Naive thymus-derived CD4-positive, alpha-beta T cell (primary cell): ENCODE data around the gene FCHSD2. TPM values are rescaled to one million over a fixed set of nuclear protein-coding genes. Genes with fewer than 3 reads are reported as not detected.
"Not testable (repeated sequence)": the region's sequence is repeated elsewhere in the genome, so short reads cannot be mapped to it uniquely, and the experiment has no call there.

Source experiments
- ATAC-seq: fragments of 150-1000 bp; cut with Tn5 transposase; 2 replicates; pipeline ENCODE4 v1.10.0; 2021; ENCODE audit warnings: mild to moderate bottlenecking, moderate library complexity
- CTCF ChIA-PET: fragments of 350-600 bp; sonication (Branson Sonifier 250); formaldehyde crosslinking; loops from one replicate; lab custom pipeline; 2021; ENCODE audit warnings: antibody characterized with exemption; lab: Charles Lee
- POLR2A ChIA-PET: fragments of 350-600 bp; sonication (Branson Sonifier 250); formaldehyde crosslinking; loops from one replicate; lab custom pipeline; 2021; ENCODE audit warnings: antibody characterized with exemption, inconsistent platforms; lab: Charles Lee
- DNase-seq, 9 donors: peaks; one replicate each; pipeline versions ENCODE4 v3.0.0 to v3.0.0-alpha.2; 2020 to 2022; ENCODE audit warnings: mixed read lengths in 1 of 9
- H3K27ac ChIP-seq: one replicate; pipeline ENCODE4 v1.7.0; 2013; ENCODE audit warnings: mild to moderate bottlenecking, low read depth, low read length, moderate library complexity
- H3K27me3 ChIP-seq, 2 donors: one replicate each; pipeline ENCODE4 v1.7.0; 2013; ENCODE audit warnings: low read length in 2 of 2, mild to moderate bottlenecking in 2 of 2, moderate library complexity in 2 of 2; ENCODE audit not compliant: control insufficient read depth in 2 of 2, insufficient read depth in 2 of 2
- H3K36me3 ChIP-seq, 3 experiments: 1 replicate in 2 of 3; 2 replicates in 1 of 3; pipeline ENCODE4 v1.7.0; 2013; ENCODE audit warnings: low read length in 3 of 3, mild to moderate bottlenecking in 3 of 3, moderate library complexity in 1 of 3; ENCODE audit not compliant: insufficient read depth in 3 of 3, control insufficient read depth in 2 of 3
- H3K4me1 ChIP-seq, 2 donors: one replicate each; pipeline ENCODE4 v1.7.0; 2013; ENCODE audit warnings: low read length in 2 of 2, mild to moderate bottlenecking in 2 of 2, moderate library complexity in 1 of 2; ENCODE audit not compliant: control insufficient read depth in 2 of 2, insufficient read depth in 2 of 2
- H3K4me3 ChIP-seq: 2 replicates; pipeline ENCODE4 v1.7.0; 2013; ENCODE audit warnings: mild to moderate bottlenecking, low read length
- H3K9me3 ChIP-seq, 3 experiments: 1 replicate in 2 of 3; 2 replicates in 1 of 3; pipeline ENCODE4 v1.7.0; 2013; ENCODE audit warnings: low read length in 3 of 3; ENCODE audit not compliant: control insufficient read depth in 2 of 3
- H3K27ac Mint-ChIP-seq, 9 donors: one replicate each; pipeline ENCODE4 v1.8.0; 2020 to 2022; ENCODE audit warnings: mixed read lengths in 9 of 9, mild to moderate bottlenecking in 8 of 9, moderate library complexity in 5 of 9, inconsistent platforms in 2 of 9
- H3K27me3 Mint-ChIP-seq, 5 donors: one replicate each; pipeline ENCODE4 v1.8.0; 2021 to 2022; ENCODE audit warnings: mixed read lengths in 5 of 5, mild to moderate bottlenecking in 1 of 5
- H3K36me3 Mint-ChIP-seq, 5 donors: one replicate each; pipeline ENCODE4 v1.8.0; 2020 to 2022; ENCODE audit warnings: mixed read lengths in 5 of 5, mild to moderate bottlenecking in 3 of 5, inconsistent platforms in 1 of 5
- H3K4me1 Mint-ChIP-seq, 7 donors: one replicate each; pipeline ENCODE4 v1.8.0; 2020 to 2022; ENCODE audit warnings: mixed read lengths in 7 of 7, mild to moderate bottlenecking in 3 of 7, inconsistent platforms in 1 of 7
- H3K4me3 Mint-ChIP-seq, 10 donors: one replicate each; pipeline ENCODE4 v1.8.0; 2020 to 2022; ENCODE audit warnings: mild to moderate bottlenecking in 10 of 10, mixed read lengths in 10 of 10, moderate library complexity in 6 of 10, inconsistent platforms in 2 of 10
- H3K9me3 Mint-ChIP-seq, 11 donors: one replicate each; pipeline ENCODE4 v1.8.0; 2020 to 2022; ENCODE audit warnings: mixed read lengths in 11 of 11, mild to moderate bottlenecking in 4 of 11, inconsistent platforms in 1 of 11, moderate library complexity in 1 of 11
- intact Hi-C, 2 donors: fragments of 100-400 bp; cut with micrococcal nuclease; formaldehyde crosslinking; loops; one replicate each; pipeline ENCODE4 v1.15.1; 2023
- polyA plus RNA-seq, 2 donors: library from polyadenylated mRNA; unstranded; fragments of 300-500 nt; fragmentation: Illumina TruSeq; gene quantifications; one replicate each; pipeline ENCODE4 v1.2.3, GENCODE V29; 2021
- total RNA-seq, 6 experiments: library from RNA in 5 of 6; stranded (reverse) in 5 of 6; gene quantifications; 1 replicate in 5 of 6; 2 replicates in 1 of 6; pipeline ENCODE4 v1.2.3 and lab custom pipeline; 2021 to 2026

The FCHSD2 gene
- total and polyA plus RNA-seq, 7 experiments from 2014 or later, result 18.3 to 69.9 (median 48.6) TPM

DNA sequence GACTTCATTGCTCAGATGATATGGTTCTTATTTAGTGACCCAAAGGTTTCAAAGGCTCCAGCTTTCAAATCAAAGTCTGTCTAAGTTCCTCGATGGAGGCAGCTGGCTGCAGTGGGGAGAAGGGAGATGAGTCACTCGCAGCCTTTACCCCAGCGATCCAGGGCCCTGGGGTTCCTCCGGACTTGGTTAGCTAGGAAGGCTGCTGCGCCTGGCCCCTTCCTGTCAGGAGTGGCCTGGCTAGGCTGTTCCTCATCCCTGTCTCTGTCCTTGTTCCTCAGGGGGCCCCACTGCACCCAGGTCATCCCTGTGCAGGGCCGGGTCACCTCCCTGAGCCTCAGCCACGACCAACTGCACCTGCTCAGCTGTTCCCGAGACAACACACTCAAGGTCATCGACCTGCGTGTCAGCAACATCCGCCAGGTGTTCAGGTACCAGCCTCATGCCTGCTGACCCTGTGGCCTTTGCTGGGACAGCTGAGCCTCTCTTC lies 314.0 kb downstream of the FCHSD2 start:
- DNase-seq (no peak), ATAC-seq (peak; percentile 11)
- Mint-ChIP-seq H3K9me3 (peaks cover 0 to 1% (median 0%) of the 10 kb centered on the region in 11 donors), H3K4me1 (peaks cover 5 to 27% (median 8%) of the 10 kb centered on the region in 7 donors), H3K4me3 (peak overlapping the region in 2 of 10 donors; percentile 25 to 37), H3K27me3 (no peaks in the 10 kb centered on the region), H3K36me3 (peaks cover 0 to 21% (median 0%) of the 10 kb centered on the region in 5 donors), H3K27ac (peak overlapping the region in 3 of 9 donors; percentile 17 to 79 (median 62))
- Histone ChIP-seq H3K4me3 (no peak overlapping the region), H3K27me3 (no peaks in the 10 kb centered on the region), H3K27ac (no peak overlapping the region), H3K36me3 (peaks cover 0 to 61% (median 0%) of the 10 kb centered on the region in 3 experiments), H3K9me3 (no peaks in the 10 kb centered on the region), H3K4me1 (peaks cover 0 to 4% of the 10 kb centered on the region in 2 donors)
- ChIA-PET POLR2A (interaction anchor here (1.1 to 1.2 kb wide), 2 partner anchors 106 to 315 kb away, joined by 3 read pairs; no protein-coding TSS in a partner anchor), CTCF (interaction anchor here (0.7 to 8.6 kb wide), 3 partner anchors 100 to 350 kb away, joined by 3 to 89 read pairs (median 3); no protein-coding TSS in a partner anchor)
- intact Hi-C loops, result no loop called here

DNA sequence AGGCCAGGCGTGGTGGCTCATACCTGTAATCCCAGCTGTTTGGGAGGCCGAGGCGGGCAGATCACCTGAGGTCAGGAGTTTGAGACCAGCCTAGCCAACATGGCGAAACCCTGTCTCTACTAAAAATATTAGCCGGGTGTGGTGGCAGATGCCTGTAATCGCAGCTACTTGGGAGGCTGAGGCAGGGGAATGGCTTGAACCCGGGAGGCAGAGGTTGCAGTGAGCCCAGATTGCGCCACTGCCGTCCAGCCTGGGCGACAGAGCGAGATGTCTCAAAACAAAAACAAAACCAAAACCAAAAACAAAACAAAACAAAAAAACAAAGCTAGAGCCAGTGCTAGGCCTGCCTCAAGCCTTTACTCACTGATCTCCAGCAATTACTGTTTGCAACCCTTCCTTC lies 314.5 kb downstream of the FCHSD2 start:
- peaks cover 0 to 65% (median 0%) of the 10 kb centered on the region in 3 experiments for H3K36me3 ChIP-seq
- peak; percentile 28 for ATAC-seq
- H3K27me3 ChIP-seq, H3K4me1 ChIP-seq, H3K27me3 Mint-ChIP-seq, H3K9me3 ChIP-seq, intact Hi-C loops, H3K4me3 ChIP-seq, DNase-seq, H3K27ac ChIP-seq, H3K9me3 Mint-ChIP-seq: not testable (repeated sequence)
- peak overlapping the region in 2 of 10 donors; percentile 25 to 37 for H3K4me3 Mint-ChIP-seq
- H3K27ac Mint-ChIP-seq, result peak overlapping the region in 4 of 9 donors; percentile 45 to 79 (median 74)
- CTCF ChIA-PET, result interaction anchor here (0.6 to 8.6 kb wide), 4 partner anchors 100 to 717 kb away, joined by 3 to 89 read pairs (median 3); no protein-coding TSS in a partner anchor
- H3K4me1 Mint-ChIP-seq, result peaks cover 5 to 24% (median 7%) of the 10 kb centered on the region in 7 donors
- H3K36me3 Mint-ChIP-seq, result peaks cover 0 to 21% (median 0%) of the 10 kb centered on the region in 5 donors
- POLR2A ChIA-PET, result interaction anchor here (1.1 to 1.2 kb wide), 2 partner anchors 106 to 315 kb away, joined by 3 read pairs; no protein-coding TSS in a partner anchor

DNA sequence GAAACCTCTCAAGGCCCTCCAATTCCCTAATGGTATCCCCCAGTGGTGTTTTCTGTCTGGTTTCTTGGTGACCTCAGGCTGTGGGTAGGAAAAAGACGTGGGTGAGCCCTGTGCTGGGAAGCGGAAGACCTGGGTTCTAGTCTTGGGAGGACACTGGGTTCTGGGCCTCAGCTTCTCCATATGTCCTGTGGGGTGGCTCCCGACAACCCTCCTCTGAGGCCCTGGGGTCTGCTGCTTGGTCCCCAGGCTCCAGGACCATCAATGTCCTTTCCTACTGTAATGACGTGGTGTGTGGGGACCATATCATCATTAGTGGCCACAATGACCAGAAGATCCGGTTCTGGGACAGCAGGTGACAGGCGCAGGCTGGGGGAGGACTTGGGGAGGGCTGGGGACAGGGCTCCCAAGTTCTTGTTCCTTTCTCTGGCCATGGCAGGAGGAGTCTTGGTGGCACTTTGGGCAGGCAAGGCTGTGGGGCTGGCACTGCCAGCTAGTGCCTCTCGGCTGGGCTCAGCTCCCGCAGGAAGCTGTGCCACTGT lies 315.1 kb downstream of the FCHSD2 start:
- no peak overlapping the region for H3K27ac ChIP-seq
- POLR2A ChIA-PET, result interaction anchor here (0.5 to 1.2 kb wide), 3 partner anchors 42 to 316 kb away, joined by 3 read pairs; no protein-coding TSS in a partner anchor
- H3K4me1 Mint-ChIP-seq, result peaks cover 4 to 22% (median 6%) of the 10 kb centered on the region in 7 donors

DNA sequence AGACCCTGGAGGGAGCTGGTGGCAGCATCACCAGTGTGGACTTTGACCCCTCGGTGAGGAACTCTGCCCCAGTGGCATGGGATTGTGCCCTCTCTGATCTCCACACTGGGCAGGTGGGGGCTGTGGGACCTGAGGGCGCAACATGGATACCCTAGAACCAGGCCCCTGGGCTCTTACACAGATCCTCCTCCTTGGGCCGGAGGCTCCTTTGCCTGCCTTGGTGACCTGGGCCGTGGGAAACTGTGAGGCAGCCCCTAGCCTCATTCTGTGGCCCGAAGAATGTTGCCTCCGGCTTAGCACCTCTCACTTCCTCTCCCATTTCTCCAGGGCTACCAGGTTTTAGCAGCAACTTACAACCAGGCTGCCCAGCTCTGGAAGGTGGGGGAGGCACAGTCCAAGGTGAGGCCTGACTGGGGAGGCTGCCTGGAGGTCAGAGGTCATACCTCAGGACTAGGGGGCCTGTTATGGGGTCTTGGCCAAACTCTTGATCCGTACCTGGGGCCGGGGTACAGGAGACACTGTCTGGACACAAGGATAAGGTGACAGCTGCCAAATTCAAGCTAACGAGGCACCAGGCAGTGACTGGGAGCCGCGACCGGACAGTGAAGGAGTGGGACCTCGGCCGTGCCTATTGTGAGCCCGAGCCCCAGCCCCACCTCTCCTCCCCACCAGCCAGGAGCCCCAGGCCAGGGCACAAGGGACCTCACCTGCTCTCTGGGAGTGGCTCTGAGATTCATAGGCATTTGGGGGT lies 315.8 kb downstream of the FCHSD2 start:
- intact Hi-C loops, result no loop called here
- Mint-ChIP-seq H3K4me1 (peaks cover 0 to 19% (median under 1%) of the 10 kb centered on the region in 7 donors), H3K4me3 (no peak overlapping the region), H3K9me3 (peaks cover 0 to 3% (median 0%) of the 10 kb centered on the region in 11 donors), H3K36me3 (peaks cover 0 to 21% (median 0%) of the 10 kb centered on the region in 5 donors), H3K27me3 (no peaks in the 10 kb centered on the region), H3K27ac (peak overlapping the region in 3 of 9 donors; percentile 41 to 77 (median 48))
- Histone ChIP-seq H3K27me3 (no peaks in the 10 kb centered on the region), H3K36me3 (peaks cover 0 to 72% (median 0%) of the 10 kb centered on the region in 3 experiments), H3K4me1 (peaks cover 0 to 4% of the 10 kb centered on the region in 2 donors), H3K27ac (no peak overlapping the region), H3K4me3 (no peak overlapping the region), H3K9me3 (no peaks in the 10 kb centered on the region)
- ChIA-PET POLR2A (interaction anchor here (0.5 to 0.6 kb wide), 2 partner anchors 32 to 42 kb away, joined by 3 read pairs; no protein-coding TSS in a partner anchor), CTCF (interaction anchor here (0.9 to 8.6 kb wide), 2 partner anchors 11 to 352 kb away, joined by 3 to 89 read pairs; no protein-coding TSS in a partner anchor)
- DNase-seq, result no peak
- ATAC-seq, result no peak

More for the DNA sequence above, 315.1 kb downstream of the FCHSD2 start:
- DNase-seq (no peak), ATAC-seq (no peak)
- no peak overlapping the region for H3K4me3 ChIP-seq
- H3K4me1 ChIP-seq, result peaks cover 0 to 4% of the 10 kb centered on the region in 2 donors
- peaks cover 0 to 68% (median 0%) of the 10 kb centered on the region in 3 experiments for H3K36me3 ChIP-seq
- Mint-ChIP-seq H3K4me3 (no peak overlapping the region), H3K27ac (peak overlapping the region in 6 of 9 donors; percentile 41 to 79 (median 60)), H3K27me3 (no peaks in the 10 kb centered on the region), H3K36me3 (peaks cover 0 to 21% (median 0%) of the 10 kb centered on the region in 5 donors), H3K9me3 (peaks cover 0 to 3% (median 0%) of the 10 kb centered on the region in 11 donors)
- H3K9me3 ChIP-seq, result no peaks in the 10 kb centered on the region
- intact Hi-C loops, result no loop called here
- no peaks in the 10 kb centered on the region for H3K27me3 ChIP-seq
- CTCF ChIA-PET, result interaction anchor here (0.5 to 8.6 kb wide), 3 partner anchors 55 to 718 kb away, joined by 3 to 89 read pairs (median 3); no protein-coding TSS in a partner anchor

DNA sequence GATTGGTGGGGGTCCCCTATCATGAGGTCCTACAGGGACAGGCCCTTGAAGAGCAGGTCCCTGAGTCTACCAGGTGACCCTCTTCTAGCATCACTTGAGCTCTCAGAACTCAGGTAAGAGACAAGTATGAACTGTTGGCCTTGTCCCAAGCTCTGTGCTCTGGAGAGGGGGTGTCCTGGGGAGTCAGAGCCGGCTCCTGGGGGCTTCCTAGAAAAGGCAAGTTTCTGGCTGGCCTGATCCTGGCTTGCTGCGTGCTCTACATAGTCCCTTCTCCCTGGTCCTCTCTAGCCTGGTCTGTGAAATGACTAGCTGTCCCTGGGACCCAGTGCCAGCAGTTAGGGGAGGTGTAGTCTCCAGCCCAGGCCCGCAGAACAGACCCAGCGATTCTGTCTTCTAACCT lies 316.5 kb downstream of the FCHSD2 start:
- Mint-ChIP-seq H3K27ac (peak overlapping the region in 6 of 9 donors; percentile 22 to 72 (median 38)), H3K9me3 (peaks cover 0 to 3% (median 0%) of the 10 kb centered on the region in 11 donors), H3K4me3 (no peak overlapping the region), H3K36me3 (peaks cover 0 to 22% (median 0%) of the 10 kb centered on the region in 5 donors), H3K4me1 (peaks cover 0 to 19% (median 4%) of the 10 kb centered on the region in 7 donors), H3K27me3 (no peaks in the 10 kb centered on the region)
- ChIA-PET CTCF (interaction anchor here (0.9 kb wide), 1 partner anchor 10 kb away, joined by 3 read pairs; no protein-coding TSS in a partner anchor), POLR2A (no interaction called here)
- Histone ChIP-seq H3K36me3 (peaks cover 0 to 76% (median 5%) of the 10 kb centered on the region in 3 experiments), H3K27ac (peak overlapping the region; percentile 8), H3K4me1 (peaks cover 0 to 7% of the 10 kb centered on the region in 2 donors), H3K27me3 (no peaks in the 10 kb centered on the region), H3K9me3 (no peaks in the 10 kb centered on the region), H3K4me3 (no peak overlapping the region)
- ATAC-seq, result no peak
- intact Hi-C loops, result no loop called here
- DNase-seq, result no peak
